Smooth muscle cell (in vitro differentiated cells): ENCODE data around the gene APOL6. TPM values are rescaled to one million over a fixed set of nuclear protein-coding genes. Genes with fewer than 3 reads are reported as not detected.
A peak's percentile ranks its signal among the peaks of the same experiment; 100 is the strongest.

ENCODE experiments used
- DNase-seq: peaks from one replicate; lab custom pipeline; 2025; ENCODE audit not compliant: unreplicated experiment; lab: John Stamatoyannopoulos, UW
- H2AFZ ChIP-seq: fragments of 200-600 bp; sonication (generic); 2 replicates; pipeline ENCODE4 v1.6.0; 2016; ENCODE audit warnings: antibody characterized with exemption, low read depth, mild to moderate bottlenecking
- H3F3A ChIP-seq: fragments of 200-600 bp; sonication (generic); 2 replicates; pipeline ENCODE4 v1.6.0; 2017; ENCODE audit warnings: antibody characterized with exemption, low read depth
- H3K27ac ChIP-seq: fragments of 200-600 bp; sonication (generic); 2 replicates; pipeline ENCODE4 v1.5.1; 2016; ENCODE audit warnings: low read depth, mild to moderate bottlenecking
- H3K27me3 ChIP-seq: fragments of 200-600 bp; sonication (generic); 2 replicates; pipeline ENCODE4 v1.6.1; 2016; ENCODE audit warnings: low read depth, mild to moderate bottlenecking
- H3K36me3 ChIP-seq: fragments of 200-600 bp; sonication (generic); 2 replicates; pipeline ENCODE4 v1.5.1; 2016; ENCODE audit warnings: low read depth
- H3K4me1 ChIP-seq: fragments of 200-600 bp; sonication (generic); 2 replicates; pipeline ENCODE4 v1.5.1; 2016; ENCODE audit warnings: low read depth
- H3K4me2 ChIP-seq: fragments of 200-600 bp; sonication (generic); 2 replicates; pipeline ENCODE4 v1.6.0; 2016; ENCODE audit warnings: mild to moderate bottlenecking
- H3K4me3 ChIP-seq: fragments of 200-600 bp; sonication (generic); 2 replicates; pipeline ENCODE4 v1.5.1; 2016; ENCODE audit warnings: mild to moderate bottlenecking
- H3K79me2 ChIP-seq: fragments of 200-600 bp; sonication (generic); 2 replicates; pipeline ENCODE4 v1.6.0; 2016; ENCODE audit warnings: low read depth, mild to moderate bottlenecking
- H3K9ac ChIP-seq: fragments of 200-600 bp; sonication (generic); 2 replicates; pipeline ENCODE4 v1.6.0; 2016; ENCODE audit warnings: low read depth
- H3K9me3 ChIP-seq: fragments of 200-600 bp; sonication (generic); replicated peaks from 2 replicates; pipeline ENCODE4 v1.5.1; 2016; ENCODE audit warnings: low read depth
- H4K20me1 ChIP-seq: fragments of 200-600 bp; sonication (generic); 2 replicates; pipeline ENCODE4 v1.6.0; 2016; ENCODE audit warnings: low read depth
- CTCF ChIP-seq: fragments of 200-600 bp; sonication (generic); IDR thresholded peaks from 2 replicates; pipeline ENCODE4 v1.5.1; 2017; ENCODE audit warnings: borderline replicate concordance, mild to moderate bottlenecking, antibody characterized with exemption; ENCODE audit not compliant: insufficient read depth, poor library complexity, severe bottlenecking
- WGBS: methylation state at CpG from one replicate; pipeline ENCODE4 v1.1.7; 2016; ENCODE audit warnings: low lambda C conversion rate; 5-methylcytosine and 5-hydroxymethylcytosine counted together
- polyA plus RNA-seq: library from polyadenylated mRNA; unstranded; fragments of >200 nt; fragmentation: Nextera tagmentation; extraction: Ambion mirVana; gene quantifications from 2 replicates; pipeline ENCODE4 v1.2.1, GENCODE V29; 2016
- total RNA-seq: library from RNA; depleted of rRNA; stranded (reverse); fragments of >200 nt; gene quantifications from 2 replicates; pipeline ENCODE4 v1.2.3, GENCODE V29; 2014

APOL6 gene
- total and polyA plus RNA-seq, 2 experiments from 2014 or later, result 0.23 to 0.76 TPM

GRCh38 chr22:35637254-35637653, 11.0 kb upstream of the APOL6 start:
- Histone ChIP-seq H3K4me2 (no peak overlapping the region), H3K9ac (no peak overlapping the region), H3K9me3 (no peaks in the 10 kb centered on the region), H3K4me1 (peaks cover 19% of the 10 kb centered on the region), H2AFZ (no peak overlapping the region), H3F3A (no peaks in the 10 kb centered on the region), H3K36me3 (no peaks in the 10 kb centered on the region), H3K79me2 (no peaks in the 10 kb centered on the region), H3K4me3 (no peak overlapping the region), H3K27me3 (no peaks in the 10 kb centered on the region), H3K27ac (no peak overlapping the region), H4K20me1 (no peaks in the 10 kb centered on the region)
- TF ChIP-seq CTCF, result no peak
- DNase-seq, result no peak
- WGBS, result 76% methylated on average over 5 of the region's 5 CpGs

- Histone ChIP-seq H3K9me3 (no peaks in the 10 kb centered on the region), H3K27me3 (no peaks in the 10 kb centered on the region), H3K9ac (no peak overlapping the region), H3F3A (no peaks in the 10 kb centered on the region), H4K20me1 (no peaks in the 10 kb centered on the region), H3K4me1 (peaks cover 19% of the 10 kb centered on the region), H3K4me3 (no peak overlapping the region), H3K27ac (peak overlapping the region; percentile 55), H3K79me2 (no peaks in the 10 kb centered on the region), H2AFZ (peak overlapping the region; percentile 82), H3K36me3 (no peaks in the 10 kb centered on the region), H3K4me2 (peak overlapping the region; percentile 67)
- TF ChIP-seq CTCF, result no peak
- no peak for DNase-seq
- 86% methylated on average over 5 of the region's 5 CpGs for WGBS
Measured at GRCh38 chr22:35638001-35638400, 10.2 kb upstream of the APOL6 start.

- H3K9ac ChIP-seq, result no peak overlapping the region
- no peaks in the 10 kb centered on the region for H3F3A ChIP-seq
- H3K9me3 ChIP-seq, result no peaks in the 10 kb centered on the region
- no peak for TF ChIP-seq CTCF
- peaks cover 19% of the 10 kb centered on the region for H3K4me1 ChIP-seq
- H3K4me2 ChIP-seq, result peak overlapping the region; percentile 67
- no peaks in the 10 kb centered on the region for H3K27me3 ChIP-seq
- H3K79me2 ChIP-seq, result no peaks in the 10 kb centered on the region
- no peaks in the 10 kb centered on the region for H4K20me1 ChIP-seq
- DNase-seq, result peak; percentile 47
- H3K4me3 ChIP-seq, result no peak overlapping the region
- H3K27ac ChIP-seq, result peak overlapping the region; percentile 55
- peak overlapping the region; percentile 82 for H2AFZ ChIP-seq
- WGBS, result 22% methylated on average over 13 of the region's 13 CpGs
- no peaks in the 10 kb centered on the region for H3K36me3 ChIP-seq
Measured at GRCh38 chr22:35638410-35638809, 9.8 kb upstream of the APOL6 start.

GRCh38 chr22:35641494-35642120, 6.6 kb upstream of the APOL6 start:
- H3K27me3 ChIP-seq, result no peaks in the 10 kb centered on the region
- H3K4me2 ChIP-seq, result no peak overlapping the region
- no peak overlapping the region for H3K27ac ChIP-seq
- no peak overlapping the region for H3K4me3 ChIP-seq
- no peak overlapping the region for H3K9ac ChIP-seq
- peaks cover 19% of the 10 kb centered on the region for H3K4me1 ChIP-seq
- no peaks in the 10 kb centered on the region for H3F3A ChIP-seq
- H2AFZ ChIP-seq, result no peak overlapping the region
- TF ChIP-seq CTCF, result no peak
- H3K36me3 ChIP-seq, result no peaks in the 10 kb centered on the region
- H4K20me1 ChIP-seq, result no peaks in the 10 kb centered on the region
- WGBS, result 88% methylated on average over 7 of the region's 7 CpGs
- no peak for DNase-seq
- H3K9me3 ChIP-seq, result no peaks in the 10 kb centered on the region
- H3K79me2 ChIP-seq, result no peaks in the 10 kb centered on the region
